Measurements from ENCODE around the gene ENTPD2.
A peak's percentile ranks its signal among the peaks of the same experiment; 100 is the strongest.
"Not testable (repeated sequence)": the region's sequence is repeated elsewhere in the genome, so short reads cannot be mapped to it uniquely, and the experiment has no call there.

The ENTPD2 gene

GRCh38 chr9:137067860-137068538 is 14.1 kb upstream of the ENTPD2 start:
- H3K4me3 ChIP-seq (ENCODE audit: low read depth, low read length): no peak overlapping the region
- peak; percentile 93 for DNase-seq (ENCODE audit: low read depth)
- TF ChIP-seq CTCF (IDR thresholded peaks at IDR 0.05; ENCODE audit: insufficient read depth, low read depth, low read length, missing control alignments): peak; percentile 85

DNA sequence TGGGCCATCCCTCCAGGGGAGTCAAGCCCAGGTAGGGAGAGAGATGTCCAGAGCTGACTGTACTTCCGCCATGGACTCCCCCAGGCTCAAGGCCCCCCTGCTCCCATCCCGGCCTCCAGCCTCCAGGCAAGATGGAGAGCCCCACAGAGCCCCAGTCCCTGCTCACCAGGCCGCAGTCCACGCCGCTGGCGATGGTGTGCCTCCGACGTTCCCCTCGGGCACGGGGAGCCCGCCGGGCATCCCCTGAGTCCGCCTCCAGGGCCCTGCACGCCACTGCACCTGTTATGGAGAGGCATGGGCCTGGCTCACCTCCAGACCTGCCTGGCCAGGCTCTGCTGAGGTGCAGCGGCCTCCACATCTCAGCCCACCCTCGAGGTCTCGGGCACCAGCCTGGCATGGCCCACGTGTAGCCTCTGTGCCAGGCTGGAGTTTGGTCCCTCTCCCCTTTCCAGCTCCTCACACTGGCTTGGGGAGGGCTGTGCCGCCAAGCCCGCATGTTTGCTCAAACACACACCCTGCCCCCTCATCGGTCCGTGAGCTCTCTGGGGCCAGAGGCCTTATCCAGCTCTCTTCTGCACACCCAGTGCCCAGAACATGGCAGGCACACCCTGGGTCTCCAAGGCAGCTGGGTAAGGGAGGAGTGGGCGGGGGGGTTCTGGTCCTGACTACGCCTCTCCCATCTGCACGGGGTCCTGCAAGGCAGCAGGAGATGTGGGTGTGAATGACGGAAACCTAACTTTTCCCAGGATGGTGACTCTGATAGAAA is 12.4 kb upstream of the ENTPD2 start:
- no peak overlapping the region for H3K4me3 ChIP-seq (ENCODE audit: low read depth, low read length)
- DNase-seq (ENCODE audit: low read depth): no peak
- TF ChIP-seq CTCF (IDR thresholded peaks at IDR 0.05; ENCODE audit: insufficient read depth, low read depth, low read length, missing control alignments): no peak

DNA sequence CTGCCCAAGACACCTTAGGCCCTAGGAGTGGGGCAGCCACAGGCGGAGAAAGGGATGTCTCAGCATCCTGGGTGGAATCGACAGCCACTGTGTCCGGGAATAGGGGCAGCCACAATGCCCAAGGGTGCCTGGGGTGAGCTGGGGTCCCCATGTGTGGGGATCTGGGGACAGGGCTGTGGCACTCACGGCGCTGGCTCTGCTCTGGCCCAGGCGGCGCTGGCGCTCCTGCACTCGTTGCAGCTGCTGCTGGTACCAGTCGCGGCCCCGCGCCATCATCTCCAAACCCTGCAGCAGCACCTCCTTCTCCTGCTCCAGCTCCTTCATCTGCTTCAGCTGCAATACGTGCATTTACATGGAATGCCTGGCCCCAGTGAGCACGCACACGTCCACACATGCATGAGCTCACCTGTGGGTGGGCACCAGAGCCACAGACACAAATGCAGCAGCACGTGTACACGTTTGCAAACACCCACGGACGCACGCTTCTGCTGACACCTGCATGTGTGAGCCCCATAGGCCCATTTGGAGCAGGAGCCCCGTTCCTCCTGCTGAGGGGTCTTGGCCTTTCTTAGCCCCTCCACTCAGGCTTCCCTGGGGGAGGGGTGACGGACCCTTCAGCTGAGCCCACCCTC is 11.6 kb upstream of the ENTPD2 start:
- TF ChIP-seq CTCF (IDR thresholded peaks at IDR 0.05; ENCODE audit: insufficient read depth, low read depth, low read length, missing control alignments): no peak
- no peak overlapping the region for H3K4me3 ChIP-seq (ENCODE audit: low read depth, low read length)
- DNase-seq (ENCODE audit: low read depth): no peak

- no peak for DNase-seq (ENCODE audit: low read depth)
- TF ChIP-seq CTCF (IDR thresholded peaks at IDR 0.05; ENCODE audit: insufficient read depth, low read depth, low read length, missing control alignments): no peak
- H3K4me3 ChIP-seq (ENCODE audit: low read depth, low read length): no peak overlapping the region
Observed at GRCh38 chr9:137064880-137065164, 11.0 kb upstream of the ENTPD2 start.

DNA sequence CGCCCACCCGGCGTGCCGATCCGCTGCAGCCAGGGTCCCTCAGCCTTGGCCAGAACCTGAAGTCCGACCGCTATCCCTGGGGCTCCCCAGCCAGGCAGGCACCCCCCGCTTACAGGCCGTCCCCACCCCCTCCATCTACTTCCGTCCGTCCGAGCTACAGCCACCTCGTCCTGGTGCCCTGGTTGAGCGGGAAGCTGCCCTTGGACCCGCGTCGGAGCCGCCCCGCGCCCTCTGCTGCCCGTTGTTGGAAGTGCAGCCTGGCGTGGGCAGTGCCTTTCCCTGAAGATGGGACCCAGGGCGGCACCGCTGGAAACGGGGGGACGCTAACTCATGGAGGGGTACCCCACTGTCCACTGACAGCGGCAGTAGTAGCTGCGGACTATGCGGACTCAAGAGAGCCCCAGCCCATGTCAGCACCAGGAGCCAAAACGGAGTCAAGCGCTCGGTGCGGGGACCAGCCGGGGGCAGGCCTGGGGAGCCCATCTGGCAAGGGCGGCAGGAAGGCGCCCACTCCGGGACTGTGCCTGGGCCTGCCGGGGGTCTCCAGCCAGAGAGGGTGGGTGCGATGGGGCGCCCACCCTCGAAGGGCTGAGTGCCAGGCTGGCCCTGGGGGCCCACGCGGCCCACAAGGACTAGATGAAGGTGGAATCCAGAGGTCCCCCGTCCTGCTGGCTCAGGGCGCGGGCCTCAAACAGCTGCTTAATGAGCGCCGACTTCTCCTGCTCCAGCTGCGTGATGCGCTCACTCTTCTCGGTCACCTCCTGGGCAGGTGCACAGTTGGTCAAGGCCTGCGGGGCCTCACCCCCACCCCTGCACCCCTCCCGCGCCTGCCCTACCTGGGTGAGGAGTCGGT is 10.4 kb upstream of the ENTPD2 start:
- no peak overlapping the region for H3K4me3 ChIP-seq (ENCODE audit: low read depth, low read length)
- peak; percentile 64 for DNase-seq (ENCODE audit: low read depth)
- TF ChIP-seq CTCF (IDR thresholded peaks at IDR 0.05; ENCODE audit: insufficient read depth, low read depth, low read length, missing control alignments): peak; percentile 95

DNA sequence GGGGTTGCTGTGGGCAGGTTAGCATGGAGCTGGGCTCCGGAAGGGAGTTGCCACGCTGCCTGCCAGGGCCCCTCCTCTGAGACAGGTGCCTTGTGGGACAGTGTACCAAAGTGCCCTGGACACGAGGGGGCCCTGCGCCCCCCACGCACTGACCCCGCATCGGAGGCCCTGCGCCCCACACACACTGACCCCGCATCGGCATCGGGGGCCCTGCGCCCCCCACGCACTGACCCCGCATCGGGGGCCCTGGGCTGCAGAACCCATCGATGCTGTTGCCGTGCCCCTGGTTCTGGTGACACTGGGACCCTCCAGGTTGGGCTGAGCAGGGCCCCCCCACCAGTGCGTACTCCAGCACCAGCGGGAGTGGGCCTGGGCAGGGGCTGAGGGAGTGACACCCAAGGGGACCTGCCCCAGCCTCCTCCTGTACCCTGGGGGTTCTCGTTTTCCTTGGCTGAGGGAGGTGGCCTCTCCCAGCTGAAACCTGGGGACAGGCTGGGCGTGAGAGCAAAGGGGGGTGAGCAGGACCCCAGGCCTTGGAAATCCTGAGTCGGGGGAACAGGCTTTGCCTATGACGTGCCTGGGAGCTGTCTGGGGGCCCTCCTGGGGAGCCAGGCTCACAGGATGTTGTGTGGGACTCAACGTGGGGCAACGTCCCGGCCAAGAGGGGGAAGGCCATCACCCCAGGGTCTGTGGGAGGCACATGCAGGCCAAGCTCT is 9.6 kb upstream of the ENTPD2 start:
- DNase-seq (ENCODE audit: low read depth): no peak
- H3K4me3 ChIP-seq (ENCODE audit: low read depth, low read length): no peak overlapping the region
- no peak for TF ChIP-seq CTCF (IDR thresholded peaks at IDR 0.05; ENCODE audit: insufficient read depth, low read depth, low read length, missing control alignments)

- DNase-seq (ENCODE audit: low read depth); H3K4me3 ChIP-seq (ENCODE audit: low read depth, low read length): not testable (repeated sequence)
Observed at GRCh38 chr9:137062798-137063197, 8.9 kb upstream of the ENTPD2 start.

Measured in GM12865 (cell line).